Body of pancreas (tissue), 4 donors: Measurements from ENCODE around the gene GPATCH3. TPM values are rescaled to one million over a fixed set of nuclear protein-coding genes. Genes with fewer than 3 reads are reported as not detected.

Experiments used
- ATAC-seq: fragments of 150-250 bp; one replicate; pipeline ENCODE4 v1.9.1; 2016
- DNase-seq, 4 donors: peaks; one replicate each; pipeline ENCODE4 v3.0.0-alpha.2; 2019
- H3K27ac ChIP-seq, 4 donors: fragments of 200-600 bp; sonication (generic); 1 replicate in 3 of 4; 2 replicates in 1 of 4; pipeline versions ENCODE4 v1.5.1 to v1.6.1; 2016 to 2019; ENCODE audit warnings: mild to moderate bottlenecking in 1 of 4, mixed read lengths in 1 of 4, moderate library complexity in 1 of 4
- H3K27me3 ChIP-seq, 2 donors: fragments of 200-600 bp; sonication (generic); one replicate each; pipeline ENCODE4 v1.6.0; 2016; ENCODE audit warnings: mild to moderate bottlenecking in 1 of 2
- H3K36me3 ChIP-seq, 2 donors: fragments of 200-600 bp; sonication (generic); replicated peaks in 1 of 2; 2 replicates each; pipeline ENCODE4 v1.5.1; 2016; ENCODE audit warnings: low read depth in 2 of 2; ENCODE audit not compliant: insufficient read depth in 1 of 2
- H3K4me1 ChIP-seq: fragments of 200-600 bp; sonication (generic); one replicate; pipeline ENCODE4 v1.6.0; 2016
- H3K4me3 ChIP-seq, 2 donors: fragments of 200-600 bp; sonication (generic); 1 replicate in 1 of 2; 2 replicates in 1 of 2; pipeline ENCODE4 v1.5.1; 2016 to 2019
- H3K9me3 ChIP-seq, 3 donors: fragments of 200-600 bp; sonication (generic); 1 replicate in 2 of 3; 2 replicates in 1 of 3; pipeline ENCODE4 v1.5.1; 2016
- CTCF ChIP-seq, 7 experiments: fragments of 450-650 bp in 4 of 7; fragments of 200-600 bp in 3 of 7; sonication (generic) in 3 of 7; IDR thresholded peaks; one replicate each; pipeline ENCODE4 v1.5.1; 2016 to 2019; ENCODE audit warnings: antibody characterized with exemption in 7 of 7
- POLR2A ChIP-seq, 3 donors: fragments of 450-650 bp; IDR thresholded peaks; one replicate each; pipeline ENCODE4 v1.6.1; 2016; ENCODE audit warnings: antibody characterized with exemption in 3 of 3, mild to moderate bottlenecking in 2 of 3
- WGBS, 2 donors: methylation state at CpG; one replicate each; pipeline ENCODE4 v1.1.5; 2017; 5-methylcytosine and 5-hydroxymethylcytosine counted together
- intact Hi-C: fragments of 100-400 bp; cut with DNase I; formaldehyde crosslinking; loops from one replicate; pipeline ENCODE4 v1.15.1; 2023
- total RNA-seq, 2 donors: library from RNA; depleted of rRNA; stranded (reverse); fragments of >200 nt; gene quantifications; one replicate each; pipeline ENCODE4 v1.1.0, GENCODE V29; 2016

GPATCH3 gene
- total RNA-seq, 2 donors from 2014 or later = 4.9 to 19.4 TPM

GRCh38 chr1:26913754-26914619, 13.7 kb upstream of the GPATCH3 start, which contains the start of gene NR0B2:
NR0B2 (minus strand) TSS chr1:26913975; CDS start chr1:26913940, 35 bp downstream.
- peak; percentile 98 to 99 (median 99) for DNase-seq
- peak in 2 of 7 experiments; percentile 1 to 26 for TF ChIP-seq CTCF (IDR thresholded peaks at IDR 0.05)
- peak; percentile 99 for TF ChIP-seq POLR2A (IDR thresholded peaks at IDR 0.05)
- Histone ChIP-seq H3K27ac (peak within 1 kb of the TSS; percentile 95 to 100 (median 98)), H3K9me3 (no peaks in the 10 kb centered on the region), H3K4me3 (peak within 1 kb of the TSS; percentile 19 to 39), H3K4me1 (peaks cover 64% of the 10 kb centered on the region), H3K27me3 (no peaks in the 10 kb centered on the region), H3K36me3 (no peaks in the 10 kb centered on the region)
- peak; percentile 90 for ATAC-seq
- WGBS, 2 donors = 12 to 19% methylated on average over 5 to 16 of the region's 16 CpGs
- intact Hi-C loops = no loop called here

GRCh38 chr1:26913389-26913753, 13.1 kb upstream of the GPATCH3 start:
- intact Hi-C loops = no loop called here

GRCh38 chr1:26912147-26912490, 11.9 kb upstream of the GPATCH3 start:
- peak overlapping the region; percentile 95 to 100 (median 98) for H3K27ac ChIP-seq
- H3K4me3 ChIP-seq = peak overlapping the region; percentile 19 to 39
- ATAC-seq = no peak
- no peak for DNase-seq
- H3K4me1 ChIP-seq = peaks cover 74% of the 10 kb centered on the region
- intact Hi-C loops = no loop called here
- no peaks in the 10 kb centered on the region for H3K9me3 ChIP-seq
- 14 to 19% methylated on average over 2 of the region's 2 CpGs for WGBS, 2 donors
- no peaks in the 10 kb centered on the region for H3K36me3 ChIP-seq
- TF ChIP-seq CTCF (IDR thresholded peaks at IDR 0.05) = no peak
- TF ChIP-seq POLR2A (IDR thresholded peaks at IDR 0.05) = no peak
- no peaks in the 10 kb centered on the region for H3K27me3 ChIP-seq

More at GRCh38 chr1:26913389-26913753, 13.1 kb upstream of the GPATCH3 start:
- DNase-seq = no peak
- H3K9me3 ChIP-seq = no peaks in the 10 kb centered on the region
- peak overlapping the region; percentile 19 to 39 for H3K4me3 ChIP-seq
- TF ChIP-seq CTCF (IDR thresholded peaks at IDR 0.05) (no peak), POLR2A (IDR thresholded peaks at IDR 0.05) (no peak)
- H3K36me3 ChIP-seq = no peaks in the 10 kb centered on the region
- ATAC-seq = peak; percentile 5
- H3K4me1 ChIP-seq = peaks cover 64% of the 10 kb centered on the region
- no peaks in the 10 kb centered on the region for H3K27me3 ChIP-seq
- peak overlapping the region; percentile 95 to 100 (median 98) for H3K27ac ChIP-seq
- WGBS, 2 donors = 13% methylated on average over 4 of the region's 5 CpGs; no CpG with 5 or more reads in 1 of the 2 donors

- Histone ChIP-seq H3K27me3 (no peaks in the 10 kb centered on the region), H3K4me3 (peak overlapping the region; percentile 19 to 39), H3K36me3 (no peaks in the 10 kb centered on the region), H3K9me3 (no peaks in the 10 kb centered on the region), H3K4me1 (peaks cover 70% of the 10 kb centered on the region), H3K27ac (peak overlapping the region; percentile 95 to 100 (median 98))
- ATAC-seq (no peak), DNase-seq (peak in 2 of 4 donors; percentile 30 to 47)
- no peak for TF ChIP-seq CTCF (IDR thresholded peaks at IDR 0.05)
- no peak for TF ChIP-seq POLR2A (IDR thresholded peaks at IDR 0.05)
- whole genome bisulfite sequencing, 2 donors = 11 to 38% methylated on average over 1 to 8 of the region's 8 CpGs
- intact Hi-C loops = no loop called here
These were observed 11.3 kb upstream of the GPATCH3 start for GRCh38 chr1:26911399-26912146.
